CD4-positive, CD25-positive, alpha-beta regulatory T cell (primary cell): ENCODE results near the gene HMX1. TPM values are rescaled to one million over a fixed set of nuclear protein-coding genes. Genes with fewer than 3 reads are reported as not detected.

Experiments
- ATAC-seq, 2 donors: fragments of 150-1000 bp; cut with Tn5 transposase; one replicate each; pipeline ENCODE4 v1.10.0; 2021; ENCODE audit warnings: low read depth in 2 of 2, moderate number of reproducible peaks in 2 of 2, moderate library complexity in 1 of 2
- DNase-seq, 3 donors: peaks; one replicate each; pipeline versions ENCODE4 v3.0.0 to v3.0.0-alpha.2; 2012 to 2022; ENCODE audit warnings: mixed read lengths in 1 of 3
- H3K27ac ChIP-seq: one replicate; pipeline ENCODE4 v1.7.0; 2013; ENCODE audit warnings: mild to moderate bottlenecking, low read length; ENCODE audit not compliant: insufficient read depth, poor library complexity, severe bottlenecking
- H3K27me3 ChIP-seq: one replicate; pipeline ENCODE4 v1.7.0; 2013; ENCODE audit warnings: low read length; ENCODE audit not compliant: control insufficient read depth, insufficient read depth
- H3K36me3 ChIP-seq: one replicate; pipeline ENCODE4 v1.7.0; 2013; ENCODE audit warnings: mild to moderate bottlenecking, low read length, moderate library complexity; ENCODE audit not compliant: control insufficient read depth, insufficient read depth
- H3K4me1 ChIP-seq: 2 replicates; pipeline ENCODE4 v1.7.0; 2013; ENCODE audit warnings: mild to moderate bottlenecking, low read length; ENCODE audit not compliant: insufficient read depth, control insufficient read depth, poor library complexity, severe bottlenecking
- H3K4me3 ChIP-seq: one replicate; pipeline ENCODE4 v1.7.0; 2013; ENCODE audit warnings: low read depth, mild to moderate bottlenecking, low read length, moderate library complexity
- H3K9me3 ChIP-seq, 2 experiments: 1 replicate in 1 of 2; 2 replicates in 1 of 2; pipeline ENCODE4 v1.7.0; 2013; ENCODE audit warnings: low read length in 2 of 2, mild to moderate bottlenecking in 1 of 2, moderate library complexity in 1 of 2; ENCODE audit not compliant: control insufficient read depth in 2 of 2
- H3K27ac Mint-ChIP-seq, 3 donors: one replicate each; pipeline ENCODE4 v1.8.0; 2020 to 2022; ENCODE audit warnings: mild to moderate bottlenecking in 3 of 3, mixed read lengths in 3 of 3, moderate library complexity in 2 of 3
- H3K27me3 Mint-ChIP-seq: one replicate; pipeline ENCODE4 v1.8.0; 2022; ENCODE audit warnings: mild to moderate bottlenecking, mixed read lengths
- H3K36me3 Mint-ChIP-seq: one replicate; pipeline ENCODE4 v1.8.0; 2020; ENCODE audit warnings: mixed read lengths
- H3K4me1 Mint-ChIP-seq, 4 donors: one replicate each; pipeline ENCODE4 v1.8.0; 2020 to 2022; ENCODE audit warnings: mixed read lengths in 4 of 4, mild to moderate bottlenecking in 1 of 4
- H3K4me3 Mint-ChIP-seq, 4 donors: one replicate each; pipeline ENCODE4 v1.8.0; 2020 to 2022; ENCODE audit warnings: mild to moderate bottlenecking in 4 of 4, mixed read lengths in 4 of 4, moderate library complexity in 3 of 4
- H3K9me3 Mint-ChIP-seq, 7 donors: one replicate each; pipeline ENCODE4 v1.8.0; 2020 to 2022; ENCODE audit warnings: mixed read lengths in 7 of 7, mild to moderate bottlenecking in 3 of 7, moderate library complexity in 2 of 7
- polyA plus RNA-seq, 4 donors: library from polyadenylated mRNA; unstranded; fragments of 300-500 nt; fragmentation: Illumina TruSeq; gene quantifications; one replicate each; pipeline ENCODE4 v1.2.3, GENCODE V29; 2021
- total RNA-seq: library from RNA; stranded (reverse); gene quantifications from one replicate; pipeline ENCODE4 v1.2.3, GENCODE V29; 2022

HMX1 gene
- total and polyA plus RNA-seq, 5 donors from 2014 or later, result not detected

DNA sequence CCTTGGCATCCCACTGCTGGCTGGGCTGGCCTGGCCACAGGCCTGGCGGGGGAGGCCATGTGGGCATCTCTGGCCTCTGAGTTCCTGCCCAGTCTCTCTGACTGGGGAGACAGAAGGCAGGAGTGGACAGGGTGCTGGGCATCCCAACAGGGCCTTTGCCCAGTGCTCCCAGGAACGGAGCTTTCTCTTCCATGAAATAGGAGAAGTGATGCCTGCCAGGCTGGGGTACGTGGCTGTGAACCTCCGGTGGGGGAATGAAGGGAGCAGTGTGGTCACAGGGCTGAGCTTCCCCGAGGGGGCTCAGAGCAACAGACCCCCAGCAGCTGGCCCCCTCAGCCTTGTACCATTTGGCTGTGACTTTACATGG lies 40.4 kb upstream of the HMX1 start:
- no peak for DNase-seq

DNA sequence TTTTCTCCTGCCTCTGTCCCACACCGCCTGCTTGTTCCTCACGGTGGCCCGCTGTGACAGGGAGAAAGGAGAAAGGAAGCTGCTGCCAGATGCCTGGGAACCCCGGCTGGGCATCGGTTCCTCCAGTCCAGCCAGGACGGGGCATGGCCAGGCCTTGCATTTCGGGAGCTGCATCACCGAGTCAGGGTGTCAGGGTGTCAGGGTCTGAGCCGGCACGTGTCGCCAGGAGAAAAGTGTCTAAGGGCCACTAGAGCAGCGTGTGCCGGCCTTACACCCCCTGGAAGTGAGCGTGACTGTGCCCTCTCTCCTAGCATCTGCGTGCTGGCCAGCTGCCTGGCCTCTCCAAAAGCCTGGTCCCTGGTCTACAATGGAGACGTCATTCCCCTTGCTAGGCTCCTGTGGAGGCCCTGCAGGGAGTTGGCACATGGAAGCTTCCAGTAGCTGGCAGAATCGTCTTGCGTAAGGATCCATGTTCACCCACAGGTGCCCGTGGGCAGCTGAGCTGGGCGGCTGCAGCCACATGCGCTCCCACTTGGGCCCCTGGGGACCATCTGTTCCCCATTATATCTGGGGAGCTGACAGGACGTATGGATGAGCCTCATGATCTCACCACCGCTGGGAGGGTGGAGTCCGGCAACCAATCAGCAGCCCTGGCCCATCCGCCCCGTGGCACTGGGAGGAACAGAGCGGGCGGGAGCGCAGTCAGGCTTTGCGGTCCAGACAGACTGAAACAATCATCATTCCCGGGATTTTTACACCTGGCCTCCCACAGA lies 39.9 kb upstream of the HMX1 start:
- H3K27me3 Mint-ChIP-seq, result no peaks in the 10 kb centered on the region
- no peaks in the 10 kb centered on the region for H3K9me3 Mint-ChIP-seq
- H3K27me3 ChIP-seq, result no peaks in the 10 kb centered on the region
- DNase-seq, result no peak
- H3K36me3 Mint-ChIP-seq, result no peaks in the 10 kb centered on the region
- H3K4me3 Mint-ChIP-seq, result no peak overlapping the region
- H3K36me3 ChIP-seq, result no peaks in the 10 kb centered on the region
- H3K9me3 ChIP-seq, result no peaks in the 10 kb centered on the region
- H3K27ac ChIP-seq, result no peak overlapping the region
- no peak overlapping the region for H3K4me3 ChIP-seq
- H3K4me1 Mint-ChIP-seq, result no peaks in the 10 kb centered on the region
- H3K27ac Mint-ChIP-seq, result no peak overlapping the region
- ATAC-seq, result no peak
- H3K4me1 ChIP-seq, result no peaks in the 10 kb centered on the region

More for the DNA sequence above, 40.4 kb upstream of the HMX1 start:
- H3K27ac Mint-ChIP-seq, result no peak overlapping the region
- ATAC-seq, result no peak
- no peaks in the 10 kb centered on the region for H3K4me1 ChIP-seq
- peaks cover 0 to under 1% (median 0%) of the 10 kb centered on the region in 7 donors for H3K9me3 Mint-ChIP-seq
- no peaks in the 10 kb centered on the region for H3K27me3 ChIP-seq
- peaks cover 3% of the 10 kb centered on the region for H3K27me3 Mint-ChIP-seq
- no peaks in the 10 kb centered on the region for H3K9me3 ChIP-seq
- H3K27ac ChIP-seq, result no peak overlapping the region
- H3K4me3 ChIP-seq, result no peak overlapping the region
- no peaks in the 10 kb centered on the region for H3K36me3 ChIP-seq
- H3K4me1 Mint-ChIP-seq, result no peaks in the 10 kb centered on the region
- no peak overlapping the region for H3K4me3 Mint-ChIP-seq
- no peaks in the 10 kb centered on the region for H3K36me3 Mint-ChIP-seq

DNA sequence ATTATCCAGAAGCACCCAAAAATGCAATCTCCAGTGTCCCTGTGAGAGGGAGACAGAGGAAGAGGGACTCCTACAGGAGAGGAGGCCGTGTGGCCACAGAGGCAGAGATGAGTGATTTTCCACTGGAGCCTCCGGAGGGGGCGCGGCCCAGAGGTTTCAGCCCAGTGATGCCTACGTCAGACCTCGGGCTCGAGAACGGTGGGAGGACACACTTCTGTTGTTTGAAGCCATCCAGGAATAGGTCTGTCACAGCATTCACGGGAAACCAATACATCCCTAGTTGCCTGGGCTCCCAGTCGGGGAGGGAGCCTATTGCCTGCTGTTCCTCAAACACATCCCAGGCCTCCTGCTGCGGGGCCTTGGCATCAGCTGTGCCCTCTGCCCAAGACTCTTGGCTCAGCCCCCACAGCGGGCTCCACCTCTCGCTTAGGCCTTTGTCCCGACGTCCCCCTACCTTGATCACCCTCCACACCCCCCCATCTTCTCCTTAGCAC lies 39.2 kb upstream of the HMX1 start:
- Mint-ChIP-seq H3K4me3 (no peak overlapping the region), H3K36me3 (no peaks in the 10 kb centered on the region), H3K27me3 (no peaks in the 10 kb centered on the region), H3K9me3 (no peaks in the 10 kb centered on the region), H3K27ac (no peak overlapping the region), H3K4me1 (no peaks in the 10 kb centered on the region)
- Histone ChIP-seq H3K4me3 (no peak overlapping the region), H3K4me1 (no peaks in the 10 kb centered on the region), H3K9me3 (no peaks in the 10 kb centered on the region), H3K36me3 (no peaks in the 10 kb centered on the region), H3K27me3 (no peaks in the 10 kb centered on the region), H3K27ac (no peak overlapping the region)
- no peak for DNase-seq
- no peak for ATAC-seq

DNA sequence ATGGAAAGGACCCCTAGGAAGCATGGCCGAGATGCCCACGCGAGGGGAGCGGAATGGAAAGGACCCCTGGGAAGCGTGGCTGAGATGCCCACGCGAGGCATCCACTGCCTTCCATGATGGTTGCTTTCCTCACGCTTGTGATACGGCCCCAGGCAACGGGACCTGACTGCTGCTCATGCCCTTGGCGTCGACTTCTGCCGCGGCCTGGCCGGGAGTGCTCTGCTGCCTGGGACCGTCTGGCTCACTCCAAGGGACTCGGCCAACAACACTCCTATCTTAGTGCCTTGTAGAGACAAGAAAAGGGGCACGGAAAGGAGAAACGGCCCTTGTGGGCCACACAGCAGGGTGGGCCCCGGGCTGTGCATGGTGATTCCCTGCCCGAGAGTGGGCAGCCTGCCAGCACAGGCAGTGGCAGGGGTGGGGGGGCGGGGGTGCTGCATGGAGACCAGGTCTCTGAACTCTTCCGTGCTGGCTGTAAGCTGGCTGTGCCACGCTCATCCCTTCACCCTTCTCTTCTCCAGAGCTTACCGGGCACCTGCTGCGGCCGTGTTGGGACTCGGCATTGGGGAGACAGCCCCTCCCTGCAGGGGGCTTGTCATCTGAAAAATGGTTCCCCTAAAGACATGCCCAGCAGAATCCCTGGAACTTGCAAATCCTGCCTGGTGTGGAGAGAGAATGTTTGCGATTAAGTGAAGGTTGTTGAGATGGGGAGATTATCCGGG lies 38.6 kb upstream of the HMX1 start:
- Histone ChIP-seq H3K27me3 (no peaks in the 10 kb centered on the region), H3K9me3 (no peaks in the 10 kb centered on the region), H3K27ac (no peak overlapping the region), H3K4me1 (no peaks in the 10 kb centered on the region), H3K4me3 (no peak overlapping the region), H3K36me3 (no peaks in the 10 kb centered on the region)
- Mint-ChIP-seq H3K27ac (no peak overlapping the region), H3K36me3 (no peaks in the 10 kb centered on the region), H3K4me1 (no peaks in the 10 kb centered on the region), H3K27me3 (no peaks in the 10 kb centered on the region), H3K4me3 (no peak overlapping the region), H3K9me3 (no peaks in the 10 kb centered on the region)
- DNase-seq (no peak), ATAC-seq (no peak)

DNA sequence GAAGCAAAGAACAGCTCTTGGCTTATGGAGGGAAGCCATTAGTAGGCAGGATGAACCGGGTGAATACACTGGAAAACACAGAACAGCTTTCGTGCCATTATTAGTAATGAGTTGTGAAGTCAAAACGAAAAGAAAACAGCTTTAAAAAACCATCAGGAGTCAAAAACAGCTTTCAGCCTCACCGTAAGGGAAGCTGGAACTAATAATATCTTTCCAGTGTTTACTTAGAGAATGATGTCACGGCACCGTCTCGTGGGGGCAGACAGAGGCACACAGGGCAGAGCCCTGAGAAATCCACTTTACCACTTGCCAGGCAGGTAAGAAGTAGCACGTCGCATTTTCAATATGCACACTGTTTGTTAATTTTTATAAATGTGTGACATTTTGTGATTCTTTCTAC lies 37.9 kb upstream of the HMX1 start:
- H3K9me3 Mint-ChIP-seq, result no peaks in the 10 kb centered on the region

DNA sequence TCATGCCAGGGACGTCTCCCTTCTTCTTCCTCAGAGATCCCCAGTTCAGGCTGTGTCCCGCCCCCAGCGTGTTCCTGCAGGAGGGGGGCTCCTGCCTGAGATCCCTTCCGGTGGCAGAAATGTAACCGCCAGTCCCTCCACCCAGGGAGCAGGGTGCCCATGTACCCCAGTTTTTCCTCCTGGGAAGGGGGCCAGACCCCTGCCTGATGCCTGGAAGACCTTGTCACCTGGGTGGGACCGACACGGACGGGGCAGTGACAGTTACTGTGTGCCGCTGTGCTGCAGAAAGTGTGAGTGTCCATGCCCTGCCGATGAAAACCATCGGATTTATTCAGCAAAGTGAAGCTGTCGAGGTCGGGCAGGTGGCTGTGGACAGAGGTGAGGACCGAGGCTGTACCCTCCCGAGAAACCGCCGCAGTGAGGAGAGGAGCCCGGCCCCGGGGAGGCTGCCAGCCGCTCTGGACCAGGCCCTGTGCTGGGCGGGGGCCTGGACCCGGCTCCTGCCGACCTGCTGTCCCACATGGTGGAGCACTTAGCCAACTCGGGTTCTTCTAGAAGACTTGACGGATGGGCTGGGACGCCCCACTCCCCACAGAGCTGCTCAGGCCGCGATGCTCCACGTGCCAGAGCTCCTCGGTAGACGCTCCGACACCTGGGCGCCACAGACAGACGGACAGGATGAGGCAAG lies 36.7 kb upstream of the HMX1 start:
- Histone ChIP-seq H3K9me3 (no peaks in the 10 kb centered on the region), H3K4me3 (no peak overlapping the region), H3K27me3 (no peaks in the 10 kb centered on the region), H3K4me1 (no peaks in the 10 kb centered on the region), H3K27ac (no peak overlapping the region), H3K36me3 (no peaks in the 10 kb centered on the region)
- no peaks in the 10 kb centered on the region for H3K4me1 Mint-ChIP-seq
- no peaks in the 10 kb centered on the region for H3K36me3 Mint-ChIP-seq
- ATAC-seq, result no peak
- H3K9me3 Mint-ChIP-seq, result peaks cover 0 to 5% (median 0%) of the 10 kb centered on the region in 7 donors
- H3K27me3 Mint-ChIP-seq, result no peaks in the 10 kb centered on the region
- H3K4me3 Mint-ChIP-seq, result no peak overlapping the region
- no peak for DNase-seq
- H3K27ac Mint-ChIP-seq, result no peak overlapping the region

More for the DNA sequence above, 37.9 kb upstream of the HMX1 start:
- Histone ChIP-seq H3K4me3 (no peak overlapping the region), H3K9me3 (no peaks in the 10 kb centered on the region), H3K4me1 (no peaks in the 10 kb centered on the region), H3K27me3 (no peaks in the 10 kb centered on the region), H3K27ac (no peak overlapping the region), H3K36me3 (no peaks in the 10 kb centered on the region)
- no peak overlapping the region for H3K4me3 Mint-ChIP-seq
- H3K27ac Mint-ChIP-seq, result no peak overlapping the region
- no peaks in the 10 kb centered on the region for H3K27me3 Mint-ChIP-seq
- H3K4me1 Mint-ChIP-seq, result no peaks in the 10 kb centered on the region
- no peaks in the 10 kb centered on the region for H3K36me3 Mint-ChIP-seq
- no peak for ATAC-seq
- no peak for DNase-seq

DNA sequence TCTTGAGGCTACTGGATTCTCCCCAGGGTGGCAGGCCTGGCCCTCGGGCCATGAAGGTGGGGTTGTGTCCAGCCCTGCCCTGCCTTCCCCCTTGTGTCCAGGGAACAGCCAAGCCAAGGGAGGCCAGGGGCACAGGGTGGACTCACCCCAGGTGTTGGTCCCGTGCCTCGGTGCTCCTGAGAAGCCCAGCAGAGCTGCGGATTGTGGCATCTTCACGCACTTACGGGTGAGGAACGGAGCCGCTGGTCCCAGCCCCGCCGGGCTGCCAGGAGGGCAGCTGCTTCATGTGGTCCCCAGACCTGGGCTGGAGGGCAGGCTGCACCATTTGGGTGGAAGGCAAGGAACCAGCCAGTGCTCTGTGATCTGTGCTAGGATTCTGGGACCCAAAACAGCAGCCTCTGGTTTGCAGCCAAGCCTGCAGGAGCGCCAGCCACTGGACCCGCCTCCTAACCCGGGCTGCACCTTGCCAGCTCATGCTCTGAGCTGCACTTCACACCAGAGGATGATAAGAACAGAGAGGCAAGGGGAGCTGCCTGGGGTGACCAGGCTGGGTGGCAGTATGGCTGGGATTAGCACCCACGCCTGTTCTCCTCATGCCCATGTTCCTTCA lies 36.1 kb upstream of the HMX1 start:
- H3K36me3 ChIP-seq, result no peaks in the 10 kb centered on the region
- H3K27me3 Mint-ChIP-seq, result no peaks in the 10 kb centered on the region
- no peaks in the 10 kb centered on the region for H3K36me3 Mint-ChIP-seq

More for the DNA sequence above, 36.1 kb upstream of the HMX1 start:
- Histone ChIP-seq H3K4me3 (no peak overlapping the region), H3K27ac (no peak overlapping the region), H3K4me1 (no peaks in the 10 kb centered on the region), H3K27me3 (no peaks in the 10 kb centered on the region), H3K9me3 (no peaks in the 10 kb centered on the region)
- H3K4me3 Mint-ChIP-seq, result no peak overlapping the region
- no peak for DNase-seq
- no peak for ATAC-seq
- H3K4me1 Mint-ChIP-seq, result no peaks in the 10 kb centered on the region
- H3K9me3 Mint-ChIP-seq, result peaks cover 0 to 5% (median 0%) of the 10 kb centered on the region in 7 donors
- H3K27ac Mint-ChIP-seq, result no peak overlapping the region
